GM18951 (cell line): Measurements from ENCODE around the gene AP1S1.
A peak's percentile ranks its signal among the peaks of the same experiment; 100 is the strongest.
"Not testable (repeated sequence)": the region's sequence is repeated elsewhere in the genome, so short reads cannot be mapped to it uniquely, and the experiment has no call there.

Experiments
- POLR2A ChIP-seq: IDR thresholded peaks from 4 replicates; pipeline ENCODE4 v1.6.1; 2011; ENCODE audit warnings: mild to moderate bottlenecking; ENCODE audit not compliant: insufficient read length, insufficient read depth; ENCODE audit errors: extremely low read depth
- in situ Hi-C: fragments of 300-500 bp; cut with MboI; formaldehyde crosslinking; loops from one replicate; pipeline ENCODE4 v1.12.0; 2022; ENCODE audit warnings: low sequenced_read_pairs, mixed read lengths, inconsistent platforms; ENCODE audit not compliant: unreplicated experiment

The AP1S1 gene

DNA sequence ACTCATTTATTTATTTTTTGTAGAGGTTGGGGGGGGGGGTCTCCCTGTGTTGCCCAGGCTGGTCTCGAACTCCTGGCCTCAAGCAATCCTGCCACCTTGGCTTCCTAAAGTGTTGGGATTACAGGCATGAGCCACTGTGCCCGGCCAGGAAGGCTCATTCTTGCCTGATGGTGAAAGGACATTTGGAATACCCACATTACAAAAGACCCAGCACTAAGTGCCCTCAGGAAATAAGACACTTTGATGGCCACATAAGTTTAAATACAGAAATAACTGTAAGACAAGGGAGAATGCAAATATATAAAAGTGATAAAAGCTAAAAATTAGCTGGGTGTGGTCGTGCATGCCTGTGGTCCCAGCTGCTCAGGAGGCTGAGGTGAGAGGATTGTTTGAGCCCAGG lies 35.4 kb upstream of the AP1S1 start:
- TF ChIP-seq POLR2A = no peak
- in situ Hi-C loops = no loop called here

DNA sequence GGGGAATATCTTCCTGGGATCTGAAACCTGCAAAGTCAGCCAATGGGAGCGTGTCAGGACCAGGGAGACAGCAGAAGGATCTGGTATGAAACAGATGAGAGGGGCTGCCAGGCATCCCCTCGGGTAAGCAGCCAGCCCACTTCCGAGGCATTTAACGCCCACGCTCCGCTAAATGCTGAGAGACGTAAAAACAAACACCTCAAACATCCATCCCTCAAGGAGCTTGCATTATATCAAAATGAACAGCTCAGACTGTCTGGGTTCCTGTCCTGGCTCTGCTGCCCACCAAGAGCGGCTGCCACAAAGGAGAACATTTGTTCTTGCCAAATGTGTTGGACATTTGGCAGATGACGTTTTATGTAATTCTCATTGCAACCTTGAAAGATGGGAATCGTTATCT lies 34.4 kb upstream of the AP1S1 start:
- in situ Hi-C loops = no loop called here
- TF ChIP-seq POLR2A = no peak

DNA sequence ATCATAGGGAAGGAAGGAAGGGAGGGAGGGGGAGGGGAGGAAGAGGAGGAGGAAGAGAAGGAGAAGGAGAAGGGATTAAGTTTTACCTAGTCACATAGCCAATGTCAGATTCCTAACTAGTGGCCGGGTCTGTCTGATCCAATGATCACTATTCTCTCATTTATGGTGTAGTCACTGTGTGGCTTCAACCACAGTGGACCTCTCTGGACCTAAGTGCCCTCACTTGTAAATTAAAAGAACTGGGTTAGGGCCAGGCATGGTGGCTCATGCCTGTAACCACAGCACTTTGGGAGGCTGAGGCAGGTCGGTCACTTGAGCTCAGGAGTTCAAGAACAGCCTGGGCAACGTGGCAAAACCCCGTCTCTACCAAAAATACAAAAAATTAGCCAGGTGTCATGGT lies 34.0 kb upstream of the AP1S1 start:
- in situ Hi-C loops = no loop called here
- no peak for TF ChIP-seq POLR2A

DNA sequence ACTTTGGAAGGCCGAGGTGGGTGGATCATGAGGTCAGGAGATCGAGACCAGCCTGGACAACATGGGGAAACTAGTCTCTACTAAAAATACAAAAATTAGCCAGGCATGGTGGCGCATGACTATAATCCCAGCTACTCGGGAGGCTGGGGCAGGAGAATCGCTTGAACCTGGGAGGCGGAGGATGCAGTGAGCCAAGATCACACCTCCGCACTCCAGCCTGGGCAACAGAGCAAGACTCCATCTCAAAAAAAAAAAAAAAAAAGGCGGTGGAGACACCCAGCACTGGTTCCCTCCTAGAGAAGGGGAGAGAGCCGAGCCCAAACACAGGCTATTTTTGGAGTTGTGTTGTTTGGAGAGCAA lies 32.7 kb upstream of the AP1S1 start:
- in situ Hi-C loops = not testable (repeated sequence)

DNA sequence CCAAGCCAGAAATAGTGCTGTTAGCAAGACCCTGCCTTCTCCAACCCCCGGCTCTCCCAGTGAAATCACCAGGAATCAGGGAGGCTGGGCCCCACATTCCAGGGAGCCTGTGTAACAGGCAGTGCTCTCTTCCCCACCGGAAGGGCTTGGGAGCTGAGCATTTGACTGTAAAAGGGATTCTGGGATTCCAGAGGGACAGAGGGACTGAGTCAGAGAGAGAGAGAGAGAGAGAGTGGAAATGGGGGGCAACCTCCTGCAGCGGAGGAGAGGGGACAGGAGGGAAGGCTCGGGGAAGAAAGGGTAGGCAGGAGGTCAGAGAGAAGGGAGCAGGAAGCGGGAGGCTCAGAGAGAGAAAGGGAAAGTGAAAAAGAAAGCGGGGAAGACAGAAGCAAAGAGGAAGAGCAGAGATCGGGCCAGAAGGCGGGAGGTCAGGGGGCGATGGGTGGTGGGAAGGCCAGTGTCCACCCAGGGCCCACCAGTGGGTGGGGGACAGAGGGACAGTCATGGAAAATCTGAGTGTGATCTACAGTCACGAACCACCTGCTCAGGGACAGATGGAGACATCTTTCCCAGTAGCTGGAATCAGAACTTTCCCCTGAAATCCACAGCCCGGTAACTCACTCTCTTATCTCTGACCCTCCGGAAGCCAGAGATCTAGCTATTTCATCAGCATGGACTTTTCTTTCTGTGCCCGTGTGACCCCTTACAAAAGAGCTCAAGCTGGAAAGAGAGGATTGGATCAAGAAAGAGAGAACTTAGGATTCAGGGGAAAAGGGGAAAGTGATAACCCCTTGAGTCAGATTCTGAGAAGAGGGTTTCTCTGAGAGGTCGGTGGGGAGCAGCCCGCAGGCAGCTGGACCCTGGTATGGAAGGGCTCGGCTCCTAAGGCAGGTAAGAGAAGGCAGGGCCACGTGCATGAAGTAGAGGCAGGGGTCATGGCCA lies 32.0 kb upstream of the AP1S1 start:
- TF ChIP-seq POLR2A = no peak

DNA sequence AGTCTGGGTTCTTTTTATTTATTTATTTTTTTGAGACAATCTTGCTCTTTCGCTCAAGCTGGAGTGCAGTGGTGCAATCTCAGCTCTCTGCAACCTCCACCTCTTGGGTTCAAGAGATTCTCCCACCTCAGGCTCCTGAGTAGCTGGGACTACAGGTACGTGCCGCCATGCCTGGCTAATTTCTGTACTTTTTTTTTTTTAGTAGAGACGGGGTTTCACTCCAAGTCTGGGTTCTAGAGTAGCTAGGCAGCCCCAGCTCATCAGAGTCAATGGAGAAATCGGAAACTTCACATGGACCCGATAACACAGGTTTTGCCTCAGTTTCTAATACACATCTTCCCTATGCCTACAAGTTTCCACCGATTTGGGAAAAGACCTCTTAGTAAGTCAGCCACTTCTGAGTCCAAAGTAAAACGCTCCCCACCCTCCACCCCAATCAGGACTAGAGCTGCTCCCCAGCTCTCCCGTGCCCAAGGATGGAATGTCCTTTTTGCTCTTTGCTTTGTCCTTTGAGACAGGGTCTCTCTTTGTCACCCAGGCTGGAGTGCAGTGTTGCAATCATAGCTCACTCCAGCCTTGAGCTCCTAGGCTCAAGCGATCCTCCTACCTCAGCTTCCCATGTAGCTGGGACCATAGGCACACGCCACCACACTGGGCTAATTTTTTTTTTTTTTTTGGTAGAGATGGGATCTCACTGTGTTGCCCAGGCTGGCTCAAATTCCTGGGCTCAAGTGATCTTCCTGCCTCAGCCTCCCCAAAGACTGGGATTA lies 31.2 kb upstream of the AP1S1 start:
- no peak for TF ChIP-seq POLR2A
- in situ Hi-C loops = no loop called here

More for the DNA sequence above, 32.0 kb upstream of the AP1S1 start:
- in situ Hi-C loops = no loop called here

DNA sequence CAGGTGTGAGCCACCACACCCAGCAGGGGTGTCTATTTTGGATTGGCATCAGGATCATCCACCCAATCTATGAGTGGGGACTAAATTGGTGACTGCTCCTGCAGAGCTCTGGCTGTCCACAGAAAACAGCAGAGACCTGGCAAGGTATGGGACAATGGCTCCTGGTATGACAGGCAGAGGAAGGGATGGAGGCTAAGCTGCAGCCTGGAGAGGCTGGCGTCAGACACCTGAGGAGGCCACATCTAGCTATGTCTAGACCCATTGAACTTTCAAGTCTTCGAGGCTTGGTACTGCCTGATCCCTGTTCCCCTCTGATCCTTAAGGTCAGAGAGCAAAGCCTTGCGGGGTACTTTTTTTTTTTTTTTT lies 30.6 kb upstream of the AP1S1 start:
- TF ChIP-seq POLR2A = no peak
- in situ Hi-C loops = no loop called here

DNA sequence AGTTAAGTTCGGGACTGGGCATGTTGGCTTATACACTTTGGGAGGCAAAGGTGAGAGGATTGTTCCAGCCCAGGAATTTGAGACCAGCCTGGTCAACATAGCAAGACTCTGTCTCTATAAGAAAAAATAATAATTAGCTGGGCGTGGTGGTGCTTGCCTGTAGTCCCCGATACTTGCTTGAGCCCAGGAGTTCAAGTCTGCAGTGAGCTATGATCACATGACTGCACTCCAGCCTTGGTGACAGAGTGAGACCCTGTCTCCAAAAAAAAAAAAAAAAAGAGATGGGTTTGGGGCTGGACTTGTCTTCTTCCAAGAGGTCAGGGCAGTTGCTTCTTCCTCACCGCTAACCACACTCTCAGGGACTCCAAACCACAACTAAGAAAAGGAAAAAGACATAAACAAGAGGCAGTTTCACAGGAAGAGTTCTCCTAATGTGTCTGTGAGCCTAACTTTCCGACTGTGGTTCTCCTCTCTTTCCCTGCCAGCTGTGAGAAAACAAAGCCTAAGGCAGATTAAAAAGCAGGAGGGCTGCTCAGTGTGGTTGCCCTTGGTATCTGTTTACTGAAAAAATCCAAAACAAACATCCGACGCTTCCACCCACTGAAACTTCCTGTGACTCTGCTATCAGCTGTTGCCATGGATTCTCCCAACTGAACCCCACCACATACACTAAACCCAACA lies 29.8 kb upstream of the AP1S1 start:
- no peak for TF ChIP-seq POLR2A
- in situ Hi-C loops = no loop called here

DNA sequence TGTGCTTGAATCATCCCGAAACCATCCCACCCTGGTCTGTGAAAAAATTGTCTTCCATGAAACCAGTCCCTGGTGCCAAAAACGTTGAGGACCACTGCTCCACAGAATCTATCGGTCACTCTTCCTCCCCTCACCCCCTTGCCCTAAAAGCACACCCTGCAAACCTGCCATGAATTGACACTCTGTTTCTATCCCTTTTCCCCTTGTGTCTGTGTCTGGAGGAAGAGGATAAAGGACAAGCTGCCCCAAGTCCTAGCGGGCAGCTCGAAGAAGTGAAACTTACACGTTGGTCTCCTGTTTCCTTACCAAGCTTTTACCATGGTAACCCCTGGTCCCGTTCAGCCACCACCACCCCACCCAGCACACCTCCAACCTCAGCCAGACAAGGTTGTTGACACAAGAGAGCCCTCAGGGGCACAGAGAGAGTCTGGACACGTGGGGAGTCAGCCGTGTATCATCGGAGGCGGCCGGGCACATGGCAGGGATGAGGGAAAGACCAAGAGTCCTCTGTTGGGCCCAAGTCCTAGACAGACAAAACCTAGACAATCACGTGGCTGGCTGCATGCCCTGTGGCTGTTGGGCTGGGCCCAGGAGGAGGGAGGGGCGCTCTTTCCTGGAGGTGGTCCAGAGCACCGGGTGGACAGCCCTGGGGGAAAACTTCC lies 28.2 kb upstream of the AP1S1 start:
- in situ Hi-C loops = no loop called here
- no peak for TF ChIP-seq POLR2A

DNA sequence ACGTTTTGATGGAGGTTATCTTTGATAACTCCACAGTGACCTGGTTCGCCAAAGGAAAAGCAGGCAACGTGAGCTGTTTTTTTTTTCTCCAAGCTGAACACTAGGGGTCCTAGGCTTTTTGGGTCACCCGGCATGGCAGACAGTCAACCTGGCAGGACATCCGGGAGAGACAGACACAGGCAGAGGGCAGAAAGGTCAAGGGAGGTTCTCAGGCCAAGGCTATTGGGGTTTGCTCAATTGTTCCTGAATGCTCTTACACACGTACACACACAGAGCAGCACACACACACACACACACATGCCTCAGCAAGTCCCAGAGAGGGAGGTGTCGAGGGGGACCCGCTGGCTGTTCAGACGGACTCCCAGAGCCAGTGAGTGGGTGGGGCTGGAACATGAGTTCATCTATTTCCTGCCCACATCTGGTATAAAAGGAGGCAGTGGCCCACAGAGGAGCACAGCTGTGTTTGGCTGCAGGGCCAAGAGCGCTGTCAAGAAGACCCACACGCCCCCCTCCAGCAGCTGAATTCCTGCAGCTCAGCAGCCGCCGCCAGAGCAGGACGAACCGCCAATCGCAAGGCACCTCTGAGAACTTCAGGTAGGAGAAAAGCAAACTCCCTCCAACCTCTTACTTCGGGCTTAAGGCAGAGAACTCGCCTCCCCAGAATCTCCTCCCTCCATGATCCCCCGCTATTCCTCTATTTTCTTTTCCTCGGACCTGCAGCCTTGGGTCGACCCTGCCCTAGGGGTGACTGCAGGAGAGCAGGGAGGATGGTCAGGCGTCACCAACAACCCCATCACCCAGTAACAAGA lies 27.4 kb upstream of the AP1S1 start, which contains the start of gene SERPINE1:
Gene SERPINE1, plus strand, starts transcription at position 454 of the 809 bp plus-strand sequence. CDS start 1,290 bp downstream, outside the sequence.
- in situ Hi-C loops = no loop called here

DNA sequence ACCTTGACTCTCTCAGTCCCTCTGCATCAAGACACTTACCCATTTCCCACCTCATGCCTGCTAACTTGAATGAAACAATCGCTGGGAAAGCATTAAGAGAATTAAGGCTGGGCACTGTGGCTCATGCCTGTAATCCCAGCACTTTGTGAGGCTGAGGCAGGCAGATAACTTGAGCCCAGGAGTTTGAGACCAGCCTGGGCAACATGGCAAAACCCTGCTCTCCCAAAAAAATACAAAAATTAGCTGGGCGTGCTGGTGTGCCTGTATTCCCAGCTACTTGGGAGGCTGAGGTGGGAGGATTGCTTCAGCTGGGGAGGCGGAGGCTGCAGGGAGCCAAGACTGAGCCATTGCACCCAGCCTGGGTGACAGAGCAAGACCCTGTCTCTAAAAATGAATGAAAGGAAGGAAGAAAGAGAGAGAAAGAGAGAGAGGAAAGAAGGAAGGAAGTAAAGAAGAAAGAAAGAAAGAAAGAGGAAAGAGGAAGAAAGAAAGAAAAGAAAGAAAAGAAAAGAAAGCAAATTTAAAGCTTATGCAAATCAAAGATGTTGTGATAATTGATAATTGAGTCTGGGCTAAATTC lies 26.7 kb upstream of the AP1S1 start:
- in situ Hi-C loops = no loop called here
- TF ChIP-seq POLR2A = no peak

More for the DNA sequence above, 27.4 kb upstream of the AP1S1 start, which contains the start of gene SERPINE1:
- TF ChIP-seq POLR2A = peak; percentile 37
